GM21786 (cell line): ENCODE data around the gene AFG3L2.
A peak's percentile ranks its signal among the peaks of the same experiment; 100 is the strongest.

Experiments
- ATAC-seq: cut with Tn5 transposase; IDR thresholded peaks from one replicate; pipeline ENCODE4 v1.9.1; 2021; ENCODE audit not compliant: unreplicated experiment

The AFG3L2 gene

DNA sequence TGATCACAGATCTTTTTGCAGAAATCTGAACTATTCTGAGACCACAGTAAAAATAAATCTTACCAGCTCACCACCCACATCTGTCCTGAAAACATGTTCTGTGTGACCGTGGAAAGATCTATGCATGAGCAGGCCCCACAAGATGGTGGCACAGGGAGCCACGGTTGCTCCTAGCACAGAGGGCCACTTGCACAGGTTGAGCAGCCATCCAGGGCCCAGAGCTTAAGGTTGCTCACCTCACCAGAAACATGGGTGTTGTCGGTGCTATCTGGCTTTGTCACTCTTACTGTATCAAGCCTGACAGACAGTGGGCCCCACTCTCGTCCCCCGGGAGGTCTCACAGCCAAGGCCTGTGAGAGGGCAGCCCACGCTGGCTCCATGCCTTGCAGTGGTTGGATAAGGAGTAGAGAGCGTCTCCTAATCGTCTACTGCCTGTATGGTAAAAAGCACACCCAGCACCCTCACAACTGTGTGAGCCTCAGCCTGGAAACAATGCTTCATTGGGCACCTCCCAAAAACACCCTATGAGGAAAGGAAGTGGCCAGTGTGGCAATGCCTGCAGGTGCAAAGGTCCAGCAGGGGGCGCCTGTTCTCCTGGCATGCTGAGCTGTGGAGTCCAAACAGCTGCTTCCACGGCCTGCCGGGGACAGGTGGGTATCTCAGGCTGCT lies 49.4 kb downstream of the AFG3L2 start:
- peak; percentile 65 for ATAC-seq

DNA sequence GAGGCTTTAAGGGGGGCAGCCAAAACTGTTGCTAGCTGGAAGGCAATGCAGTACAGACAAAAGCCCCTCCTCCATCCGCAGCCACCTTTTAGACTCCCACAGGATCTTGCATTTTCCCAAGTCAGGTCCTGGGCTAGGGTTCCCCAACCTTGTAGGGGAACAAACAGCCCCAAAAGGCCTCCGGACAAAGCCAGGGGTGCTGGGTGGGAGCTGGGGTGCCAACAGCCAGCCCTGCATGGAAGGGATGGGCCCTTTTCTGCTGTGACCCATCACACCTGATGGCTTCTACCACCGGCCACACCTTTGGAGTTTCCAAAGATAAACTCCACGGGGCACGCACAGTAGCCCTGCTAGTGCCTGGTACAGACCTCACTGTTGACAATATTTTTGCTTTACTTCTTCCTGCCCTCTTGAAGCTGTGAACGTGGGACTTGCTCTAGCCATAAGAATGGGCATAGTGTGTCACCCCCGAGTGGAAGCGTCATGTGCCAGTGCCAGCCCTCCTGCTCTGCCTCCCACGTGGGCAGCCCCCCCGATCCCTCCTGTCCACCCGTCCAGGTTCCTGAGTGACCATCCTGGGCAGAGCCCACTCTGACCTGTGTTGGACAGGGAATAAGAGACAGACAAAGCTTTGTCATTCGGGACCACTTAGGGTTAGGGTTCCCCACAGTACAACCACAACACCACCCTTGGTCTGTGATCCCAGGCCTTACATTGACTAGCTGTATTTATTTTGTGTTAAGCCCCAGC lies 50.1 kb downstream of the AFG3L2 start:
- ATAC-seq: no peak

DNA sequence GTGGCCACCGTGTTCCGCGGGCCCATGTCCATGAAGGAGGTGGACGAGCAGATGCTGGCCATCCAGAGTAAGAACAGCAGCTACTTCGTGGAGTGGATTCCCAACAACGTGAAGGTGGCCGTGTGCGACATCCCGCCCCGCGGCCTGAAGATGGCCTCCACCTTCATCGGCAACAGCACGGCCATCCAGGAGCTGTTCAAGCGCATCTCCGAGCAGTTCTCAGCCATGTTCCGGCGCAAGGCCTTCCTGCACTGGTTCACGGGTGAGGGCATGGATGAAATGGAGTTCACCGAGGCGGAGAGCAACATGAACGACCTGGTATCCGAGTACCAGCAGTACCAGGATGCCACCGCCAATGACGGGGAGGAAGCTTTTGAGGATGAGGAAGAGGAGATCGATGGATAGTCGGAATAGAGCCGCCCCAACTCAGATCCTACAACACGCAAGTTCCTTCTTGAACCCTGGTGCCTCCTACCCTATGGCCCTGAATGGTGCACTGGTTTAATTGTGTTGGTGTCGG lies 51.2 kb downstream of the AFG3L2 start:
- ATAC-seq: no peak

DNA sequence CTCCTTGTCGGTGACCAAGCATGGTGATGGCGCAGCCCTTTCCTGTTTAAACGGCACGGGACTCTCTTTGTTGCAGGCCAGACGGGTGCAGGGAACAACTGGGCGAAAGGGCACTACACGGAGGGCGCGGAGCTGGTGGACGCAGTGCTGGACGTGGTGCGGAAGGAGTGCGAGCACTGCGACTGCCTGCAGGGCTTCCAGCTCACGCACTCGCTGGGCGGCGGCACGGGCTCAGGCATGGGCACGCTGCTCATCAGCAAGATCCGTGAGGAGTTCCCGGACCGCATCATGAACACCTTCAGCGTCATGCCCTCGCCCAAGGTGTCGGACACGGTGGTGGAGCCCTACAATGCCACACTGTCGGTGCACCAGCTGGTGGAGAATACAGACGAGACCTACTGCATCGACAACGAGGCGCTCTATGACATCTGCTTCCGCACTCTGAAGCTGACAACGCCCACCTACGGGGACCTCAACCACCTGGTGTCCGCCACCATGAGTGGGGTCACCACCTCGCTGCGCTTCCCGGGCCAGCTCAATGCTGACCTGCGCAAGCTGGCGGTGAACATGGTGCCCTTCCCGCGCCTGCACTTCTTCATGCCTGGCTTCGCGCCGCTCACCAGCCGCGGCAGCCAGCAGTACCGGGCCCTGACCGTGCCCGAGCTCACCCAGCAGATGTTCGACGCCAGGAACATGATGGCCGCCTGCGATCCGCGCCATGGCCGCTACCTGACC lies 51.9 kb downstream of the AFG3L2 start:
- no peak for ATAC-seq

DNA sequence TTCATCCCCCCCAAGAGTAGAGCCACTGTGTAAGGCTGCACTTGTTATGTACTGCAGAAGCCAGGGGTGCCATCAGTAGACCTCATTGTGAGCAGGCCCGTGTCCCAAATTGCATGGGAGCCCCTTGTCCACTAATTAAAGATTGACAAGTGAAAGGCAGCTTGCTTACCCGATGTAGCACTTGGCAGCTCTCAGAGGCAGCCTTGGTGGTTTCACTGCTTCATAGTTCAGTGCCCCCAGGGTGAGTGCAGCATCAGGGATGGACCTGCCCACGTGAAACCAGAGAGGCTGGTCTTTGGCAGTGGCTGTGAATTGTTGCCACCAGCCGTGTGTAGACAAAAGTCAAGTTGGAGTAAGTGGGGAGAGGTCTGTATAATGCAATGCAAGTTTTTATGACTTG lies 55.7 kb downstream of the AFG3L2 start:
- peak; percentile 82 for ATAC-seq

DNA sequence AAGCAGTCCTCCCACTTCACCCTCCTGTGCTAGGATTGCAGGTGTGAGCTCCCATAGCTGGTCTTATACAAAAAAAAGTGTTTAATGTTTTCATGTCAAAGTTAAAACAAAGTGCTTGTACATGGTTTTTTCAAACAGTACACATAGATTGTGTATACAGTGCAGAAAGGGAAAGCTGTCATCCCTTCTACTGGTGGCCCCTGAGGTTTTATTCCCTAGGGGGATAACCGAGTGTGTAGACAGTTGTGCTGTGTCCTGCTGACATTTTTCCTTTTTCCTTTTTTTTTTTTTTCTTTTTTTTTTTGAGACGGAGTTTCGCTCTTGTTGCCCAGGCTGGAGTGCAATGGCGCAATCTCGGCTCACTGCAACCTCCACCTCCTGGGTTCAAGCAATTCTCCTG lies 58.2 kb downstream of the AFG3L2 start:
- no peak for ATAC-seq

DNA sequence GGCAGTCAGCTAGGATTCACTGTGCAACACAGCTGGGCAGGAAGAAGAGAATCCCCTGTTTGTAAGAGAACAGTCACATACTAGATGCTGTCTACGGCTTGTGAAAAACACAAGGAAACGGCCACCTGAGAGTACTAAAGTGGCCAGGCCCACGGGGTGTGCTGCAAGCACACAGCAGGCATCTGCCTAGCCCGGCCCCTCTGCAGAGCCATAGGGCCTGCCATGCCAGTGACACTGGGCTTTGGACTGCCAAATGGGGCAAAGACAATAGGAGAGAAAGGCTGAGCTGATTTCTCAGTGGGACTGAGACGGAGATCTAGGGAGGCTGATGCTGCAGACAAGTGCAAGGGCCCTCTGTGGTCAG lies 58.7 kb downstream of the AFG3L2 start:
- no peak for ATAC-seq

DNA sequence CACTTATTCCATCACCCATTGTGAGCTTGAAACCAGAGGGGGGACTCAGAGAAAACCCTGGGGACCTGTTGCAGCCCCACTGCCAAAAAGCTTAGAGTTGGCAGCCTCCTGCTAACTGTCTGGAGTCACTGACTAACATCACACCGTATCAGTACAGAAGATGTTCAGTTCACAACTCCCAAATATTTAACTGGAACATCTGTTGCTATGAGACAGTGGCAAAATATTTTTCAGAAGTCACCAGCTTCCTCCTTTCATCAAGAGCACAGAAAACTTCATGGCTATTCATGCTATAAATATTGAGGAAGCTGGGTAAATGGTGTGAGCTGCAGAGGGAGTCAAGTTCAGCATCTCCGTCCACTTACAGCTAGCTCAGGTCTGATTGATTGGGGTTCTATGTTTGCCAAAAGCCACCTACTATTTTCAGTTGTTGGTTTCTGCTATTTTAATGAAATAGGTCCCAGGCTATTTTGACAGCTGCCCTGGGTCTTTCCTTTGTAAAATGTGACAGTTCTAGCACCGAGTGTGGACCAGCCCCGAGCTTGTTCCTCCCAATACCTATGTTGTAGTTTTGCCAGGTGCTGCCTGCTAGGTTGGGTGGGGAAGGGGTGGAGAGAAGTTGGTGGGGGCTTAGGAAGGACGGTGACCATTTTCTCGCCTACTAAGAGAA lies 59.2 kb downstream of the AFG3L2 start:
- no peak for ATAC-seq

DNA sequence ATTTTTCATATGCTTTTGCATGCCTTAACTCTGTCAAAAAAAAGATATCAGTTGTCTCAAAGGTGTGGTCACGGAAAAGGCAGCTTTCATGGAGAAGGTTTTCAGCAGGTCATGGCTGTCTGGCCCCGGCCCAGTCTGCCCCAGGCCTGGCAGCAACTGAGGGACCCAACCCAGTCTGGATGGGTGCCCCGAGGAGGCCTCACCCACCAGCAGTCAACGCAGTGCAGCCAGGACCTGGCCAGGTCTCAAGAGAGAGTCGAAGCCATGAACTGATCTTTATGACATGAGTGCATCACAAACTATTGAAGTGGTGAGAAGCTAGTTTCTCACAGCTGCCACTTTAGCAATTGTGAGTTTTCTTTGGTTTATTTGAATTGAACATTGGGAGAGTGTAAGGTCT lies 61.1 kb downstream of the AFG3L2 start:
- no peak for ATAC-seq

DNA sequence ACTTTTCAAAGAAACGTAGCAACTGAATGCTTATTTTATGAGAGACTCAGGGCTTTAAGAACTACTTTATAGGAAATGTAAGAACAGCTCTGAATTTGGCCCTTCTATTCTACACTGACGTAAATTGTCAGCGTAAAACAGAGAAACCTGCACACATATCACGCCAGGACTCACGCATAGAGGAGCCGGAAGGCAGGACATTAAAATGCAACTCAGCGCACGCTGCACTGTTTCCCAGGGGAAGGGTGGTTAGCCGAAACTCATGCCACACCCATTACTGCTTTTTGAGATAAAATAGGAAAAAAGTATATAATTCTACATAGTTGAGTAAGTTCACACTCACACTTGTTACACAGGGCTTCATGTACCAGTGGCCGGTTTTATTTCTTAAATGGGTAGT lies 61.5 kb downstream of the AFG3L2 start:
- ATAC-seq: no peak

DNA sequence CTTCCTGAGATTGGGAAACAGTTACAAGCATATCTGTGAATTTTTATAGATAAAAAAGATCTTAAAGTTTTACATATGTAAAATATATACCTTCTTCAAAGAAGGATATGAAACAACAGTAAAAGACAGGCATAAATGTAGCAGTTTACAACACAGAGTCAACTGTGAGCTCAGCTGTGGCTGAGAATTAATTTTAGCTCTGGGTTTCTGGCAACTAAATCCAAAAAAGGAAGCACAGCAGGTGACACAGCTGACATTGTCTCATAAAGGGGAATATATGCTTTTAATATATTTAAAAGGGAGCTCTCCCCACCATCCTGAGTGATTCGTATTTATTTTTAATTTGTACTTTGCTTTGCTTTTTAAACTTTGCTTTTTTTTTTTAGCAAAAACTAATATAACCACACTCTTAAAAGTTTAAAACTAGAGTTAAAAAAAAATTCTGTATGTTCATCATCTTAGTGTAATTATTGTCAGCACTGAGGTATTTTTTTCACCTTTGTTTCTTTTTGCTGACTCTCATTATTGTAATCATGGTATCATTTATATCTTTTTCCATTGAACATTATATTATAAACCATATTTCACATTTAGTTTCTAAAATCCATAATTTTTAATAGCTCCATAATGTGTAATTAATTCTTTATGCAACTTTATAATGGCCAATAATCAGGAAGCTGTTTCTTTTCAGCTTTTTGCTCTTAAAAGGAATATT lies 62.3 kb downstream of the AFG3L2 start:
- peak; percentile 48 for ATAC-seq

DNA sequence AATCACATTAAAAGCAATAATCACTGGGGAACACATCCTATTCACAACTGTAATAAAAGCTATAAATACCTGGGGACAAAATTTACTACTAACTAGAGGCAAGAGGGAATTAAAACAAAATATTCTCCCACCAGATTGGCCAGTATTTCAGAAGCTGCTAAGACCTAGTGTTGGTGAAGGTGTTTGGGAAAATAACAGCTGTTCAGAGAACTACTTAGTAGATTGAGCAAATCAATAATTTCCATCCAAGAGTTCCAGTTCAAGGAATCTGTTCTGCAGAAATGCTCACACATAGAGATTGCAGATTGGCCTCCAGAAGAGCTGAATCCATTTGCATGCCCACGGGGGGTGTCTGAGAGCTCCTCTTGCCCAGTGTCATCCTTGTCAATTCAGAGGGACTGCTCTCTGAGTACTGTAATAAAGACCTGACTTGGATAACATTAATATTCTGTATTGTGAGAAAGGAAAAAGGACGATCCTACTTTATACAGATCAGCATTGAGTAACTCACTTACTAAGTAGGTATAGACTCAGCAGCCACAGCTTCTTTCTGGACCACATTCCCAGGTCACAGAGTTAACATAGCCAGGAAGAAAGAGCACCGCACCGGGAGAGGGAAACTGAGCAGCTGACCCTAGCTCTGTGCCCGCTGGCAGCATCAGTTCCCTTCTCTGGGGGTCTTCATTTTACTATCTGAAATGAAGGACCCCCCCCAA lies 63.3 kb downstream of the AFG3L2 start:
- ATAC-seq: no peak

DNA sequence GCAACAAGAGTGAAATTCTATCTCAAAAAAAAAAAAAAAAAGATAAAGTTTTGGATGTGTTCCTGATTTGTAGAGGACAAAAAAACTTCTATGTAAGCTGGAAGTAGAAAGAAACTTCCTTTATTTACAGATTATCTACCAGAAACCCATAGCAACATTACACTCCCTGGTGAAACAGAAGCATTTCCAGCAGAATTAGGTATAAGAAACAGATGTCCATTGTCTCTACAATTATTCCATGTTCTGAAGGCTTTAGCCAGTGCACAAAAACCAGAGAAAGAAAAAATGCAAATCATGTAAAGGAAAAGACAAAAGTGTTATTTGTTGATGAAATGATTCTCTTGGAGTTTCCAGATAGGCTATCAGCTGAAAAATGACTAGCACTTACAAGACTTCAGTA lies 64.1 kb downstream of the AFG3L2 start:
- no peak for ATAC-seq

DNA sequence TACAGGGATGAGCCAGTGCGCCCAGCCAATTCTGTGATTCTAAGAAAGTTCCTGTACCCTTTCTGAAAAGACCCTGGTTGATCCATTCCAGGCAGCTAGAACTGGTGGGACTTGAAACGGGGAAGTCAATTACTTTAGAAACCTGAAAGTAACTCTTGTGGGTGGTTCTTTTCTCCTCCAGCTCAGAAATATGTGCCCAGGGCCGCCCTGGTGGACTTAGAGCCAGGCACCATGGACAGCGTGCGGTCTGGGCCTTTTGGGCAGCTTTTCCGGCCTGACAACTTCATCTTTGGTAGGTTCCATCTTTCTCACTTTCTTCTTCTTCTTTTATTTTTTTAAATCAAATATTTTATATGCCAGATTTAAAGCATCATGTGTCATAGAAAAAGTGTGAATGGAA lies 66.3 kb downstream of the AFG3L2 start:
- ATAC-seq: no peak

DNA sequence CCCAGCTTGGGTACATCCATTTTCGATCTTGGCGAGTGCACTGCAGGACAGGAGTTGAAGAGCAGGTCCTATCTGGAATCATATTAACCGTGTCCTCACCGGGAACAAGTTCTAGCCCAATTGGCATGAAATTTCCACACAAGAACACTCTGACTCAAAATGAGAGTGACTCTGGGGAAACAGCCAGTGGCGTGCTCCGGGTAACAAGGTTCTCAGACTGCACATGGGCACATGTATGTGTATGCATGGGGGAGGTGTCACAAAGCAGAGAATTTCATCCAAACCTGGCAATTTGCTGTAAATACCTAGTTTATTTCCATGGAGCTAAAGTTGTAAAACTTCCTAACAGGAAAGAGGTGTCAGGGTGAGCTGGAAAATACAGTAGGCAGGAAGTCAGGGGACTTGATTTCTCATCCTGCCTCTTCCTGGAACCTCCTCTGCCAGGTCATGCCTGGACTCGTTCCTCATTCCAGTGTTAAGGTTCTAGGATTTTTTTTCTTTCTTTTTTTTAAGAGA lies 67.3 kb downstream of the AFG3L2 start:
- ATAC-seq: no peak

DNA sequence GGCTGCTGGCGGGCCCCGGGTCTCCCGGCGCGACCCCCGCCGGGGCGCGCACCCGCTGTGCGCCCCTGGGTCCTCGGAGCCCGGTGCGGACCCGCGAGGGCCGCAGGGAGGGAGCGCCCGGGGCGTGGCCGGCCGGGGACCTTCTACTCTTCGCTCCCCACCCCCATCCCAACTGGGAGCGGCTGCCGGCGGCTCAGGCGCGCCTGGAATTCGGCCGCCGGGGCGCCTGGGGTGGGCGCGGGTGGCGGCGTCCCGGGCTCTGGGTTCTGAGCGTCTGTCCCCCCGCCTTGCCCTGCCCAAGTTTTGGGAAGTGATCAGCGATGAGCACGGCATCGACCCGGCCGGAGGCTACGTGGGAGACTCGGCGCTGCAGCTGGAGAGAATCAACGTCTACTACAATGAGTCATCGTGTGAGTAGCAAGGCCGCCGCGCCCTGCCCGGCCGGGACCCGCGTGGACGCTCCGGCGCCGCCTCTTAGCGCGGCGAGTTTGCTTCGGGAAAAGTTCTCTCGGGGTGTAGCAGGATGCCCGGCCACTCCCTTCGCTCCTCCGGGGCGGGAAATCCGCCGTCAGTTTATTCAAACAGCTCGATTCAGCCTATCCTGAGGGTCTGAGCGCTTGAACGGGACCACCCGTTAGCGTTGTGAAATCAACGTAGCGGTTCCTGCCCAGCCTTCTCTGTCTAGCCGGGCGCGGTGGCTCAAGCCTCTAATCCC lies 68.5 kb downstream of the AFG3L2 start:
- peak; percentile 52 for ATAC-seq

DNA sequence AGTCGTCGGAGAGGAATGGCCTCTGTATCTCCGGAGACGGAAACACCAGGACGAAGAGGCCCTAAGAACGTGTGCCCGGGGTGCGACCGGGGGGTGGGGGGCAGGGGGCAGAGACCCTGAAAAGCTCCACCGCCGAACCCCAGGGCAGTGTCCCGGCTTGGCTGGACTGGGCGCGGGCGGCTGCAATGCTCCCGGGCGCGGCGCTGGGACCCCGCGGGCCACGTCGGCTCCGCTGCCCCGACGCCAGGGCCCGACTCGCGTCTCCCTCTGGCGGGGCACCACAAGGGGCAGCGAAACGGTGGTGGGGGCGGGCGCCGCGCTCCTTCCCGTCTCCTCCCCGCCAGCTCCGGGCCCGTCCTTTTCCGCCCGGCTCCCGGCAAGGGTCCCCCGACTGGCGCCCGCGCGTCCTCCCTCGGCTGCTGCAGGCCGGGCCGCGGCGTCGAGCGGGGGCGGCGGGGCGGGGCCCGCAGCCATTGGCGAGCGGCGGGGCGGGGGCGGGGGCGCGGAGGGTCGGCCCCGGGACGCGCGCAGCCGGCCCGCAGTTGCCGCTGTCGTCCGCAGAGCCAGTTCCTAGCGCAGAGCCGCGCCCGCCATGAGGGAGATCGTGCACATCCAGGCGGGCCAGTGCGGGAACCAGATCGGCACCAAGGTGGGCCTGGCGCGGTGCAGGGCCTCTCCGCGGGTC lies 69.2 kb downstream of the AFG3L2 start, which contains the start of gene TUBB6:
Gene TUBB6, plus strand, starts transcription at position 541 of the 685 bp plus-strand sequence. Its CDS starts 52 bp downstream, at position 593.
- ATAC-seq: peak; percentile 61
